Mucosa of descending colon (tissue), 3 donors: Measurements from ENCODE around the gene VCX2. TPM values are rescaled to one million over a fixed set of nuclear protein-coding genes. Genes with fewer than 3 reads are reported as not detected.

ENCODE experiments used
- microRNA-seq: library from miRNA; unstranded; fragments of <30 nt; microRNA quantifications from one replicate; pipeline ENCODE4, GENCODE V29; 2019
- total RNA-seq, 3 donors: library from RNA; stranded (reverse); fragmentation: NEBNext Ultra II Directional in 2 of 3; extraction: Animal tissue kit (Norgen Biotek cat#: 25700) in 2 of 3; gene quantifications; one replicate each; pipeline versions ENCODE4 v1.2.1 to v1.2.4, GENCODE V29; 2021 to 2023
- donor health status: DM: no; HTN: no; CAD: no; lungs with moderate emphysema.
- donor health status: DM: no; HTN: no; CAD: no.
- donor health status: DM: no; HTN: yes; CAD: no.

VCX2 gene
- total RNA-seq, 3 donors from 2014 or later = not detected

Small RNA genes lying within 50 kb of the gene (microRNA-seq; reads per million reads assigned to microRNA genes)
- gene MIR651 = 11.6 reads per million, percentile 36 among the genes with 10 or more reads in this experiment

Other genes with a start within 250 kb of the VCX2 start
- gene PNPLA4, start 243.9 kb downstream of the VCX2 start, total RNA-seq = 10 to 100 TPM in 2 of 3 donors, 1 to 10 TPM in 1; 9.3 to 28.6 (median 18.0) TPM